H7 (cell line): ENCODE results near the gene SLC25A31. TPM values are rescaled to one million over a fixed set of nuclear protein-coding genes. Genes with fewer than 3 reads are reported as not detected.
A peak's percentile ranks its signal among the peaks of the same experiment; 100 is the strongest.

ENCODE experiments used
- DNase-seq: peaks from one replicate; pipeline ENCODE4 v3.0.0; 2012
- H3K27me3 ChIP-seq: 2 replicates; pipeline ENCODE4 v1.6.0; 2011; ENCODE audit warnings: mild to moderate bottlenecking, low read length; ENCODE audit not compliant: control insufficient read depth, insufficient read depth
- H3K36me3 ChIP-seq: replicated peaks from 2 replicates; pipeline ENCODE4 v1.5.1; 2011; ENCODE audit warnings: low read length; ENCODE audit not compliant: control insufficient read depth, insufficient read depth
- H3K4me3 ChIP-seq: 2 replicates; pipeline ENCODE4 v1.5.1; 2011; ENCODE audit warnings: low read depth, mild to moderate bottlenecking, control low read depth, low read length, moderate library complexity; ENCODE audit not compliant: insufficient read depth
- total RNA-seq: library from RNA; depleted of rRNA; stranded (reverse); fragments of >200 nt; shearing (Covaris generic); gene quantifications from 2 replicates; pipeline ENCODE4 v1.2.3, GENCODE V29; 2014; rRNA removed

The SLC25A31 gene
- total RNA-seq, 1 experiment from 2014 or later = not detected

DNA sequence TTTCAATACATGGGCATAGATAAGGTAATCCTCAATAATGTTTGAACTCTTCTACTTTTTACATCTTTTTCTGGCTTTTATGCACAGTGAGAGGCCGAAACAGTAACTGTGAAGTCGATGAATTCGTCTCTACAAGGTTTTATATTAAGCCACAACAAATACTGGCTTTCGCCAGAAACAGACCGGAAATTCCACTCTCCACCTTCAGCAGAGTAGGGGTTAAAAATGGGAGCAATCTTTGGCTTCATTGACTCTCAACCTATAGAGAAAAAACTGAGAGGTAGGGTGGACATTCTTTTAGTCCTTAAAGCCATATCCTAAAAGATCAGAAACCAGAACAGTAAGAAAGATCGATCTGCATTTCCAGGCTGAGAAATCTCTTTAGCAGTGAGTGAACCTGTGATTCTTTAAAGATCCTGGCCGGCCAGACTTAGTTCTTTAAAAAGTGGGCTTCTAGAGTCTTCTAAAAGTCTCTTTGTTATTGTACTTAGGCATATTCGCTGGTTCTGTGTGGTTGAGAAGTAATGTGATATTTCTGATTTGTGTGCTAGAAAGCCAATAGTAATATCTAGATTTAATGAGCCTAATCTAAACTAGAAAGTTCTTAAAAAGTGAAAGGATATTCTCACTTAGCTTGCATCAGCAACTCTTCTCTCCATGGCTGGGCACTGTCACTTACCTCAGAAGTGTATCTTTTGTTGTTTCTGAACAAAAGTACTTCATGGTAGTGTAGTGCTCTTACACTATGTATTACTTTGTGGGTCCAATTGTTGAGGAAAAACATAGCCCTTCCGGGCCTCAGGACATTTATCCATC is 54.0 kb downstream of the SLC25A31 start:
- Histone ChIP-seq H3K27me3 (peaks cover 43% of the 10 kb centered on the region), H3K36me3 (no peaks in the 10 kb centered on the region), H3K4me3 (no peak overlapping the region)
- no peak for DNase-seq

DNA sequence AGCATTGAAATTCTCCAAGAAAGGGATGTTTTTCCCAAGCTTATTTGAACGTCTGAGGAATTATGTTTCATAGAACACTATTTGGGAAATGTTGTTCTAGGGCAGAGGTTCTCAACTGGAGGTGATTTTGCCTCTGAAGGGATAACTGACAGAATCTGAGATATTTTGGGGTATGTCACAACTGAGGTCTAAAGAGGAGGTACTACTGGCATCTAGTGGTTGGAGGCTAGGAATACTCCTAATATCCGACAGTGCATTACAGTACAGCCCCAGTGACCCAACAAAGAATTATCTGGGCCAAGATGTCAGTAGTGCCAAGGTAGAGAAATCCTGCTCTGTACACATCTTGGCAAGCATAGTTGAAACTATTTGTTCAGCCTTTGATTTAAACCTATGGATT is 58.3 kb downstream of the SLC25A31 start:
- peak; percentile 50 for DNase-seq
- H3K36me3 ChIP-seq = no peaks in the 10 kb centered on the region
- no peak overlapping the region for H3K4me3 ChIP-seq
- H3K27me3 ChIP-seq = peaks cover 13% of the 10 kb centered on the region

DNA sequence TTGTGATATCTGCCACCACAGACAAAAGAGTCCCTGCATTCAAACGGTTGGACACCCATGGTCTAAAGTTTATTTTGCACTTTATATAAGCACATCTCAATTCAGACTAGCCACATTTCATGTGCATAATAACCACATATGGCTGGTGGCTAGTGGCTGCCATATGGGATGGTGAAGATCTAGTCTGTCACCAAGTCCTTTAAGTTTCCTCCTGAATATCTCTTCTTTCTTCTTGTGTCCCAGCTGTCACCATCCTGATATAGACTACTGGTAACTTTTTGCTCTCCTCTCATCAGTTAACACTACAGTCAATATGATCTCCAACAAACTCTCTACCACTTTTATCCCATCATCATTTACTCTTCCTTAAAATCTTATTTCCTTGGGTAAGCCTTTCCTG is 61.2 kb downstream of the SLC25A31 start:
- Histone ChIP-seq H3K27me3 (no peaks in the 10 kb centered on the region), H3K4me3 (no peak overlapping the region), H3K36me3 (no peaks in the 10 kb centered on the region)
- DNase-seq = no peak

DNA sequence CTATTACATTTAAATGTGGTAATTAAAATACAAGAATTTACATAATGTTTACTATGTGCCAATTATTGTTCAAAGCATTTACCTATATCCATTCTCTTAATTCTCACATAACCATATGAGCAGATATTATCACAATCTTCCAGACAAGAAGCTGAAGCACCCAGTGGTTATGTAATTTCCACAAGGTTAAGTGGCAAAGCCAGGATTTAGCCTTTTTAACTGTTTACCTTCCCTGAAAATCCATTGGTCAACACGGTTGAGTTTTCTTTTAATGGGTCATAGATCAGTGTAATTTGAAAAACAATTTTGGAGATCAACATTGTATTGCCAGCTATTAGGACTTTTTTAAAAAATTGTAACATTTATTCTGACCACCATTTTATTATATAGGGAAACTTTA is 63.3 kb downstream of the SLC25A31 start:
- no peak overlapping the region for H3K4me3 ChIP-seq
- H3K36me3 ChIP-seq = no peaks in the 10 kb centered on the region
- DNase-seq = no peak
- H3K27me3 ChIP-seq = no peaks in the 10 kb centered on the region

DNA sequence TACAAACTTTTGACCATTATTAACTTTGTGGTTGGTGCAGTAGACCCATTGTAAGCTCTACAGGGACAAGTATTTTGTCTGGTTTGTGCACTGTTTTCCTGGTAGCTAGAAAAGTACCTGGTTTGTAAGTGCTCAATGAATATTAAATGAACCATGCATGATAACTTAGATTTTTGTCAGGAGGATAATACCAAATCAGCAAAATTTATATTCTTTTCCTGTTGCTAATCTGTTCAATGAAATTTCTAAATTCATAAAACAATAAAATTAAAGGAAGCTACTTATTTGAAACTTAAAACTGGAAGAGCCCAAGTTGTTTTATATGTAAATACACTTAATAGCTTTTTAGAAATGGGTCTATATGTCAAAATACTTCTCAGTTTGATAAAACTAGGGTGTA is 69.5 kb downstream of the SLC25A31 start:
- Histone ChIP-seq H3K4me3 (no peak overlapping the region), H3K36me3 (no peaks in the 10 kb centered on the region), H3K27me3 (no peaks in the 10 kb centered on the region)
- no peak for DNase-seq

DNA sequence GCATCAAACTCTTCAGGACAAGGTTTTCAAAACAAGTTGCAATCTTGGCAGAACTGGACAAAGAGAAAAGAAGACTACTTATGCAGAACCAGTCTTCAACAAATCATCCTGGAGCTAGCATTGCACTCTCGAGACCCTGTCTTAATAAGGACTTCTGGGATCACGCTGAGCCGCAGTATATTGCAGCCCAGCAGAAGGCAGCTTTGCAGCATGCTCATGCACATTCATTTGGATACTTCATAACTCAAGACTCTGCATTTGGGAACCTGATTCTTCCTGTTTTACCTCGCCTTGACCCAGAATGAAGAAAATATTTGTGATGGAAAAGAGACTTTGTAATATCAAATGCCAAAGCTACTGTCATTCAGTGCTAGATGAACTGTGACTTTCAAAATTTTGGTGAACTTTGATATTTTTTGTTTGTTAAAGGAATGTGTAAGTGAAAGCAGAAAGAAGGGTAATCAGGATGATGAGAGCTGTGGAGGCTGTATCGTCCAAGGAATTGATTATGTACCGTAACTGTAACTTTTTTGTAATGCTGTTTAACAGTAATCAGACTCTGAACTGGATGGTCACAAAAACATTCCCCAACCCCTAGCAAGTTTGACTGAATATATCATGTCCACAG is 79.1 kb downstream of the SLC25A31 start:
- DNase-seq = no peak
- Histone ChIP-seq H3K27me3 (no peaks in the 10 kb centered on the region), H3K4me3 (no peak overlapping the region), H3K36me3 (no peaks in the 10 kb centered on the region)

DNA sequence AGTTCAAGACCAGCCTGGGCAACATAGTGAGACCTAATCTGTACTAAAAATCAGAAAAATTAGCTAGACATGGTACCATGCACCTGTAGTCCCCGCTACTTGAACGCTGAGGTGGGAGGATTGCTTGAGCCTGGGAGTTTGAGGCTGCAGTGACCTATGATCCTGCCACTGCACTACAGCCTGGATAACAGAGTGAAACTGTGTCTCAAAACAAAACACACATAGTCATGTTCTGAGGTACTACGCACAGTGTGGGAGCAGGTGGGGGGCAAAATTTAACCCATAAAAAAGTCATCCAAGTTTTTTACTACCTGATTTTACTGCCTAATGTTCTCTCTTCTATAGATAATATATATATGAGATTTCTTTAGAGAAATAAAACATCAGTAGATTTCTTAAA is 80.4 kb downstream of the SLC25A31 start:
- H3K36me3 ChIP-seq = no peaks in the 10 kb centered on the region

DNA sequence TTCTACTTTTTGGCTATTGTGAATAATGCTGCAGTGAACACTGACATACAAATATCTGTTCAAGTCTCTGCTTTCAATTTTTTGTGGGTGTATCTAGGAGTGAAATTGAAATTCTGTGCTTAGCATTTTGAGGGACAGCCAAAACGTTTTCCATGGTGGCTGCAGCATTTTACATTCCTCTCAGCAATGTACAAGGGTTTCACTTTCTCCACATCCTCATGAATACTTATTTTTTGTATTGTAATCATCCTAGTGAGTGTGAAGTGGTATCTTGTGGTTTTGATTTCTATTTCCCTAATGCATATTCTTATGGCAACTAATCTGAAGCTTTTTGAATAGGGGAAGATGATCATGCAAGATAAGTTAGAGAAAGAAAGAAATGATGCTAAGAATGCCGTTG is 92.2 kb downstream of the SLC25A31 start:
- Histone ChIP-seq H3K27me3 (no peaks in the 10 kb centered on the region), H3K4me3 (no peak overlapping the region), H3K36me3 (no peaks in the 10 kb centered on the region)
- no peak for DNase-seq

More for the DNA sequence above, 80.4 kb downstream of the SLC25A31 start:
- Histone ChIP-seq H3K27me3 (no peaks in the 10 kb centered on the region), H3K4me3 (no peak overlapping the region)
- no peak for DNase-seq

Other genes with a start within 250 kb of the SLC25A31 start
- gene INTU, start 97.4 kb upstream of the SLC25A31 start, total RNA-seq = 10.3 and 11.8 TPM in 2 replicates
- 1.2 and 1.7 TPM in 2 replicates for gene HSPA4L, start 51.9 kb downstream of the SLC25A31 start, total RNA-seq
- gene PLK4, start 150.5 kb downstream of the SLC25A31 start, total RNA-seq = 24.1 and 33.8 TPM in 2 replicates
- 15.7 and 16.2 TPM in 2 replicates for gene MFSD8, start 234.8 kb downstream of the SLC25A31 start, total RNA-seq
- gene ABHD18, start 235.0 kb downstream of the SLC25A31 start, total RNA-seq = 16.3 and 17.8 TPM in 2 replicates